ENCODE results near the gene STARD5. TPM values are rescaled to one million over a fixed set of nuclear protein-coding genes. Genes with fewer than 3 reads are reported as not detected.

Gene STARD5
- total and polyA plus RNA-seq, 9 of the 15 experiments (the other 6 are each of a cell fraction or from before 2014, with no cell fraction given) = 1.7 to 5.7 (median 2.2) TPM

GRCh38 chr15:81343371-81343770, 19.4 kb upstream of the STARD5 start:
- ATAC-seq (no peak), DNase-seq (ENCODE audit: extremely low read depth in 1 of 4, low spot score in 3 of 4) (no peak), FAIRE-seq (no peak)
- TF ChIP-seq SMARCE1 (IDR thresholded peaks at IDR 0.05) (no peak), ID3 (CRISPR knock-in tag; IDR thresholded peaks at IDR 0.05) (no peak), ID3 (tag; IDR thresholded peaks at IDR 0.05) (no peak), FOXP1 (CRISPR knock-in tag; IDR thresholded peaks at IDR 0.05) (no peak)
- in situ Hi-C loops (cut with MboI) (no loop called here), intact Hi-C loops (cut with micrococcal nuclease) (no loop called here)
- Histone ChIP-seq H3K9me3 (replicated peaks; ENCODE audit: control insufficient read depth, insufficient read depth, low read depth, low read length) (no peaks in the 10 kb centered on the region), H2AFZ (ENCODE audit: low read depth, low read length) (no peak overlapping the region), H3K4me3 (no peak overlapping the region), H3K9ac (ENCODE audit: insufficient read depth in 1 of 2, low read depth in 2 of 2, low read length in 2 of 2) (no peak overlapping the region), H3K4me2 (ENCODE audit: insufficient read depth, low read length) (no peak overlapping the region), H3K27me3 (ENCODE audit: control insufficient read depth in 2 of 2, insufficient read depth in 2 of 2, low read length in 2 of 2) (peaks cover 2 to 24% of the 10 kb centered on the region in 2 experiments; a peak in 4 of 5 replicates), H3K9me1 (ENCODE audit: control insufficient read depth, insufficient read depth, low read length) (no peaks in the 10 kb centered on the region), H4K20me1 (replicated peaks; ENCODE audit: control insufficient read depth, insufficient read depth, low read length) (no peaks in the 10 kb centered on the region; the same call in 1 of the 2 replicates), H3K36me3 (ENCODE audit: control insufficient read depth, insufficient read depth, low read length) (no peaks in the 10 kb centered on the region), H3K4me1 (replicated peaks in 1 of 2; ENCODE audit: control insufficient read depth in 2 of 2, insufficient read depth in 2 of 2, low read length in 2 of 2) (no peaks in the 10 kb centered on the region), H3K79me2 (ENCODE audit: control insufficient read depth, insufficient read depth, low read length) (no peaks in the 10 kb centered on the region), H3K27ac (ENCODE audit: extremely low read depth, low read depth, low read length) (no peak overlapping the region)
- CTCF ChIA-PET (ENCODE audit: low intra/inter-chr PET ratio) = no interaction called here
- 0% methylated on average over 4 of the region's 4 CpGs for WGBS (ENCODE audit: insufficient coverage, low coverage, missing lambda C conversion rate)
- POLR2A ChIA-PET = no interaction called here
- no TSS peak for BruUV-seq (replicated peaks)

GRCh38 chr15:81341351-81341750, 17.4 kb upstream of the STARD5 start:
- FAIRE-seq (no peak), ATAC-seq (no peak)

More at GRCh38 chr15:81341351-81341750, 17.4 kb upstream of the STARD5 start:
- no peaks in the 10 kb centered on the region for H3K9me1 ChIP-seq (ENCODE audit: control insufficient read depth, insufficient read depth, low read length)
- POLR2A ChIA-PET = interaction anchor here (1.2 kb wide), 1 partner anchor 9 kb away, joined by 4 read pairs; no protein-coding TSS in a partner anchor
- in situ Hi-C loops (cut with MboI) (no loop called here), intact Hi-C loops (cut with micrococcal nuclease) (no loop called here)
- H2AFZ ChIP-seq (ENCODE audit: low read depth, low read length) = no peak overlapping the region
- WGBS (ENCODE audit: insufficient coverage, low coverage, missing lambda C conversion rate) = 0% methylated on average over 4 of the region's 4 CpGs
- TF ChIP-seq, protein P1, sequence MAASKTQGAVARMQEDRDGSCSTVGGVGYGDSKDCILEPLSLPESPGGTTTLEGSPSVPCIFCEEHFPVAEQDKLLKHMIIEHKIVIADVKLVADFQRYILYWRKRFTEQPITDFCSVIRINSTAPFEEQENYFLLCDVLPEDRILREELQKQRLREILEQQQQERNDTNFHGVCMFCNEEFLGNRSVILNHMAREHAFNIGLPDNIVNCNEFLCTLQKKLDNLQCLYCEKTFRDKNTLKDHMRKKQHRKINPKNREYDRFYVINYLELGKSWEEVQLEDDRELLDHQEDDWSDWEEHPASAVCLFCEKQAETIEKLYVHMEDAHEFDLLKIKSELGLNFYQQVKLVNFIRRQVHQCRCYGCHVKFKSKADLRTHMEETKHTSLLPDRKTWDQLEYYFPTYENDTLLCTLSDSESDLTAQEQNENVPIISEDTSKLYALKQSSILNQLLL (CRISPR knock-in tag; IDR thresholded peaks at IDR 0.05; ENCODE audit: borderline replicate concordance) = no peak
- TF ChIP-seq ZEB2 (IDR thresholded peaks at IDR 0.05) = no peak
- no peak for TF ChIP-seq NFIX (CRISPR knock-in tag; IDR thresholded peaks at IDR 0.05; ENCODE audit: low read depth)
- TF ChIP-seq RBM39 (optimal IDR thresholded peaks at IDR 0.05; ENCODE audit: low read depth, low read length) = no peak
- TF ChIP-seq MCM2 (IDR thresholded peaks at IDR 0.05; ENCODE audit: low read depth) = no peak
- no peak for TF ChIP-seq MYNN (IDR thresholded peaks at IDR 0.05)
- TF ChIP-seq MYNN (CRISPR knock-in tag; IDR thresholded peaks at IDR 0.05) = no peak
- no peak for TF ChIP-seq ESRRB (CRISPR knock-in tag; IDR thresholded peaks at IDR 0.05; ENCODE audit: borderline replicate concordance)
- no peak for TF ChIP-seq TCF3 (CRISPR knock-in tag; IDR thresholded peaks at IDR 0.05)
- H3K4me3 ChIP-seq = no peak overlapping the region
- no peaks in the 10 kb centered on the region for H3K36me3 ChIP-seq (ENCODE audit: control insufficient read depth, insufficient read depth, low read length)
- DNase-seq (ENCODE audit: extremely low read depth in 1 of 4, low spot score in 3 of 4) = no peak
- CTCF ChIA-PET (ENCODE audit: low intra/inter-chr PET ratio) = no interaction called here
- peaks cover 2 to 23% of the 10 kb centered on the region in 2 experiments; a peak in 4 of 5 replicates for H3K27me3 ChIP-seq (ENCODE audit: control insufficient read depth in 2 of 2, insufficient read depth in 2 of 2, low read length in 2 of 2)
- no peaks in the 10 kb centered on the region; the same call in 1 of the 2 replicates for H4K20me1 ChIP-seq (replicated peaks; ENCODE audit: control insufficient read depth, insufficient read depth, low read length)
- no TSS peak for BruUV-seq (replicated peaks)
- no peaks in the 10 kb centered on the region for H3K9me3 ChIP-seq (replicated peaks; ENCODE audit: control insufficient read depth, insufficient read depth, low read depth, low read length)
- H3K9ac ChIP-seq (ENCODE audit: insufficient read depth in 1 of 2, low read depth in 2 of 2, low read length in 2 of 2) = no peak overlapping the region
- H3K27ac ChIP-seq (ENCODE audit: extremely low read depth, low read depth, low read length) = no peak overlapping the region
- H3K79me2 ChIP-seq (ENCODE audit: control insufficient read depth, insufficient read depth, low read length) = no peaks in the 10 kb centered on the region
- no peak overlapping the region for H3K4me2 ChIP-seq (ENCODE audit: insufficient read depth, low read length)
- no peaks in the 10 kb centered on the region for H3K4me1 ChIP-seq (replicated peaks in 1 of 2; ENCODE audit: control insufficient read depth in 2 of 2, insufficient read depth in 2 of 2, low read length in 2 of 2)
